Measurements from ENCODE around the gene GJC1.

The GJC1 gene

DNA sequence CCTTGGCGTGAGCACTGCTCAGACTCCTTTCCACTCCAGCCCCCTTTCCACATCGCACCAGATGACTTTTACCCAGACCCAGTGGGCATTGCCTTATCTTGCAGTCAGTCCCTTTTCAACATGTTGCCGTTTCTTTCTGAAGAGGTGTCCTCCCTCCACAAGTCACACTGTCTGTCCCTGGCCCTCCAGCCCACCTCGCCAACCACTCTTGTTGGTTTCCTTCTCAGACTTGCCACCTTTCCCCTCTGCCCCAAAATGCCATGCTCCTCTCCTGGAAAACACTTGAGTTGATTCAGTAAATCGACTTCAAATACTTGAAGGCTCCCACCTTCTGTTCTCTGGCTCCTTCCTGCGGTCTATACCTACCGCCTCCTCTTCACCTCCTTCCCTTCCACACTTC lies 78.8 kb downstream of the GJC1 start:
- H3K9ac ChIP-seq (ENCODE audit: low read length in 2 of 2) = no peak overlapping the region
- H3K4me3 ChIP-seq (ENCODE audit: low read length in 2 of 2) = no peak overlapping the region
- H3K9me3 ChIP-seq (ENCODE audit: control insufficient read depth in 2 of 2, low read length in 2 of 2) = no peaks in the 10 kb centered on the region
- H3K36me3 ChIP-seq (ENCODE audit: control insufficient read depth in 2 of 2, insufficient read depth in 2 of 2, low read length in 2 of 2) = peaks cover 0 to 4% of the 10 kb centered on the region in 2 donors
- H3K4me1 ChIP-seq (ENCODE audit: control insufficient read depth, insufficient read depth, low read length) = no peaks in the 10 kb centered on the region
- H3K27ac ChIP-seq (ENCODE audit: low read length) = no peak overlapping the region
- H3K27me3 ChIP-seq (ENCODE audit: control insufficient read depth in 1 of 2, insufficient read depth in 2 of 2, low read length in 2 of 2) = no peaks in the 10 kb centered on the region

DNA sequence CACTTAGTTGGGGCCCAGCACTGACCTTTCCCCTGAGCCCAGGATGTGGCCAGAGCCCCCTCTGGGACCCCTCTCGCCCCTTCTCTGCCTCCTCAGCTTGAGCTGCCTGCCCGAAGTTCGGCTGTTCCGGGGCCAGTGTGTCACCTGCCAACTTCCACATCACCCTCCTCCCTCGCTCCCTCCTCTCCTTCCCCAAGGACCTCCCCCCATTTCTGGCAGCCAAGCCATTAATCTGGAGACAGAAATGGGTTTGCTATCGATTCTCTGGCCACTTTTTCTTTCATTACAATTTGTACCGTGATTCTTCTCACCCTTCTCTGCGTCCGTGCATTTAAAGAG lies 80.1 kb downstream of the GJC1 start:
- Histone ChIP-seq H3K9me3 (ENCODE audit: control insufficient read depth in 2 of 2, low read length in 2 of 2) (no peaks in the 10 kb centered on the region), H3K9ac (ENCODE audit: low read length in 2 of 2) (no peak overlapping the region), H3K36me3 (ENCODE audit: control insufficient read depth in 2 of 2, insufficient read depth in 2 of 2, low read length in 2 of 2) (peaks cover 0 to 4% of the 10 kb centered on the region in 2 donors), H3K4me3 (ENCODE audit: low read length in 2 of 2) (peak overlapping the region in 1 of 2 donors; percentile 44), H3K27ac (ENCODE audit: low read length) (no peak overlapping the region), H3K4me1 (ENCODE audit: control insufficient read depth, insufficient read depth, low read length) (no peaks in the 10 kb centered on the region), H3K27me3 (ENCODE audit: control insufficient read depth in 1 of 2, insufficient read depth in 2 of 2, low read length in 2 of 2) (no peaks in the 10 kb centered on the region)

DNA sequence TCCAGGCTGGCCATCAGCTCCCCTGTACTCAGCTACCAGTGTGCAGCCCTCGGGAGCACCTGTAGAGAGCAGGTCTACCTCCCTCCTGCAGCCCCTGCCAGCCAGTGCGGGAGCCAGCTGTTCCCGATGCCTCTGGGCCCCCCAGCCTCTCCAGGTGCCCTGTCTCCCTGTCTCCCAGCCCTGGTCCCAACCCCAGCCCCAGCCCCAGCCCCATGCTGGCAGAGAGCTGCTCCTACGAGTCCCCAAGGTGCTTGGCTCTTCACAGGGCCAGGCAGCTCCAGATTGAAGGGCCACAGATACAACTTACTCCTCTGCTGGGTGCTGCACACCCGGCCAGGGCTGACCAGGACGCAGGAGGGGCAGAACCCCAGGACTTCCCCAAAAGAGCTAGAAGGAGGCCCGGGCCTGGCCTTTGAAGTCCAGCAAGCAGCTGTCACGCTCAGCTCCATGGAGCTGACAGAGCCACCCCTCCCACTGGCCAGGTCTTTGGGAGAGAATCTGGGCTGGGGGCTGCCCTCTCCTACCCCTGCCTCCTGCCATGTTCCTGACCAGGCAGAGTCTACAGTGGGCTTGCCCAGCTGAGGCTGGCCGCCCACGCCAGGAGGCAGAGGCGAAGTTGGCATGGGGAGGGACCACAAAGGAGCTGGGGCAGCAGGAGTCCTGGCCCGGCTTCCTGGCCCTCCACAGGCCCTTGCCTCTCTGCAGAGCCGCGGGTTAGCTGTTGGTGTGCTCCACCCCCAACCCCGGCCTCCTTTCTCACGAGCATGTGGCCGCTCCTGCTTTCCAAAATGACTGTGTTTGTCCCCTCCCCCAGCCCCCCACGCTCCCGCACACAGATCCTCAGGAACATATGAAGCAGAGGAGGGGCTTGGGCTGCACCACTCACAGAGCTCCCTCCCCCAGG lies 80.8 kb downstream of the GJC1 start:
- peaks cover 0 to 4% of the 10 kb centered on the region in 2 donors for H3K36me3 ChIP-seq (ENCODE audit: control insufficient read depth in 2 of 2, insufficient read depth in 2 of 2, low read length in 2 of 2)
- no peaks in the 10 kb centered on the region for H3K4me1 ChIP-seq (ENCODE audit: control insufficient read depth, insufficient read depth, low read length)
- H3K9me3 ChIP-seq (ENCODE audit: control insufficient read depth in 2 of 2, low read length in 2 of 2) = no peaks in the 10 kb centered on the region
- peak overlapping the region in 1 of 2 donors; percentile 33 for H3K9ac ChIP-seq (ENCODE audit: low read length in 2 of 2)
- H3K27me3 ChIP-seq (ENCODE audit: control insufficient read depth in 1 of 2, insufficient read depth in 2 of 2, low read length in 2 of 2) = no peaks in the 10 kb centered on the region
- no peak overlapping the region for H3K27ac ChIP-seq (ENCODE audit: low read length)
- peak overlapping the region in 1 of 2 donors; percentile 44 for H3K4me3 ChIP-seq (ENCODE audit: low read length in 2 of 2)
